ENCODE data around the gene PEAK1.
"Not testable (repeated sequence)": the region's sequence is repeated elsewhere in the genome, so short reads cannot be mapped to it uniquely, and the experiment has no call there.

The PEAK1 gene

GRCh38 chr15:77243135-77243534 is 176.8 kb downstream of the PEAK1 start:
- DNase-seq (ENCODE audit: extremely low read depth in 1 of 2, low read depth in 1 of 2): no peak

GRCh38 chr15:77239882-77240608 is 179.9 kb downstream of the PEAK1 start:
- DNase-seq (ENCODE audit: extremely low read depth in 1 of 2, low read depth in 1 of 2): no peak

GRCh38 chr15:77235566-77235965 is 184.3 kb downstream of the PEAK1 start:
- no peak for DNase-seq (ENCODE audit: extremely low read depth in 1 of 2, low read depth in 1 of 2)

- DNase-seq (ENCODE audit: extremely low read depth in 1 of 2, low read depth in 1 of 2): no peak
These were observed 191.1 kb downstream of the PEAK1 start for GRCh38 chr15:77228828-77229227.

GRCh38 chr15:77226652-77227051 is 193.3 kb downstream of the PEAK1 start:
- no peak for DNase-seq (ENCODE audit: extremely low read depth in 1 of 2, low read depth in 1 of 2)

- no peak for DNase-seq (ENCODE audit: extremely low read depth in 1 of 2, low read depth in 1 of 2)
These were observed 194.3 kb downstream of the PEAK1 start for GRCh38 chr15:77225646-77226045.

- DNase-seq (ENCODE audit: extremely low read depth in 1 of 2, low read depth in 1 of 2): no peak
These were observed 194.8 kb downstream of the PEAK1 start for GRCh38 chr15:77225088-77225487.

GRCh38 chr15:77224352-77224751 is 195.6 kb downstream of the PEAK1 start:
- DNase-seq (ENCODE audit: extremely low read depth in 1 of 2, low read depth in 1 of 2): no peak

GRCh38 chr15:77221708-77222107 is 198.2 kb downstream of the PEAK1 start:
- no peak for DNase-seq (ENCODE audit: extremely low read depth in 1 of 2, low read depth in 1 of 2)

- DNase-seq (ENCODE audit: extremely low read depth in 1 of 2, low read depth in 1 of 2): no peak
These were observed 198.7 kb downstream of the PEAK1 start for GRCh38 chr15:77221174-77221573.

- no peak for DNase-seq (ENCODE audit: extremely low read depth in 1 of 2, low read depth in 1 of 2)
These were observed 200.1 kb downstream of the PEAK1 start for GRCh38 chr15:77219841-77220240.

GRCh38 chr15:77209221-77209620 is 210.7 kb downstream of the PEAK1 start:
- no peak for DNase-seq (ENCODE audit: extremely low read depth in 1 of 2, low read depth in 1 of 2)

- no peak for DNase-seq (ENCODE audit: extremely low read depth in 1 of 2, low read depth in 1 of 2)
These were observed 211.7 kb downstream of the PEAK1 start for GRCh38 chr15:77208241-77208640.

GRCh38 chr15:77201665-77202064 is 218.2 kb downstream of the PEAK1 start:
- no peak for DNase-seq (ENCODE audit: extremely low read depth in 1 of 2, low read depth in 1 of 2)

- DNase-seq (ENCODE audit: extremely low read depth in 1 of 2, low read depth in 1 of 2): no peak
These were observed 223.5 kb downstream of the PEAK1 start for GRCh38 chr15:77196381-77196780.

- DNase-seq (ENCODE audit: extremely low read depth in 1 of 2, low read depth in 1 of 2): no peak
These were observed 224.3 kb downstream of the PEAK1 start for GRCh38 chr15:77195586-77195985.

GRCh38 chr15:77192451-77192850 is 227.5 kb downstream of the PEAK1 start:
- DNase-seq (ENCODE audit: extremely low read depth in 1 of 2, low read depth in 1 of 2): no peak

GRCh38 chr15:77191230-77191834 is 228.6 kb downstream of the PEAK1 start:
- no peak for DNase-seq (ENCODE audit: extremely low read depth in 1 of 2, low read depth in 1 of 2)

GRCh38 chr15:77187751-77188464 is 232.0 kb downstream of the PEAK1 start:
- peak in 1 of 2 donors; percentile 11 for DNase-seq (ENCODE audit: extremely low read depth in 1 of 2, low read depth in 1 of 2)

GRCh38 chr15:77186594-77187011 is 233.3 kb downstream of the PEAK1 start:
- DNase-seq (ENCODE audit: extremely low read depth in 1 of 2, low read depth in 1 of 2): no peak

GRCh38 chr15:77185242-77185785 is 234.6 kb downstream of the PEAK1 start:
- no peak for DNase-seq (ENCODE audit: extremely low read depth in 1 of 2, low read depth in 1 of 2)

GRCh38 chr15:77184352-77184751 is 235.6 kb downstream of the PEAK1 start:
- DNase-seq (ENCODE audit: extremely low read depth in 1 of 2, low read depth in 1 of 2): not testable (repeated sequence)

All from stimulated activated CD8-positive, alpha-beta memory T cell treated with anti-CD3 and anti-CD28 coated beads, Interleukin-7, amount 100 ng/mL, for 48 hours (primary cell).